ENCODE results near the gene LELP1. TPM values are rescaled to one million over a fixed set of nuclear protein-coding genes. Genes with fewer than 3 reads are reported as not detected.

LELP1 gene
- total and polyA plus RNA-seq, 2 donors (not counting 3 experiments of a cell fraction or from before 2014, with no cell fraction given) = not detected

- no peaks in the 10 kb centered on the region for H3K79me2 ChIP-seq (ENCODE audit: control insufficient read depth, insufficient read depth, low read length)
- H3K4me1 ChIP-seq (ENCODE audit: control insufficient read depth, extremely low read depth, insufficient read depth, low read length) = no peaks in the 10 kb centered on the region
- no peak overlapping the region for H3K9ac ChIP-seq (replicated peaks; ENCODE audit: extremely low read depth, insufficient read depth, low read length)
- intact Hi-C loops (cut with micrococcal nuclease) = no loop called here
- H3K4me2 ChIP-seq (ENCODE audit: insufficient read depth, low read length) = no peak overlapping the region
- TF ChIP-seq FOS (IDR thresholded peaks at IDR 0.05; ENCODE audit: borderline replicate concordance, insufficient read depth, low read length) (no peak), POLR2AphosphoS5 (IDR thresholded peaks at IDR 0.05; ENCODE audit: insufficient read depth, low read depth, low read length) (no peak), EZH2 (IDR thresholded peaks at IDR 0.05; ENCODE audit: borderline replicate concordance, low read depth, low read length, severe bottlenecking) (no peak)
- TF ChIP-seq, protein P1, sequence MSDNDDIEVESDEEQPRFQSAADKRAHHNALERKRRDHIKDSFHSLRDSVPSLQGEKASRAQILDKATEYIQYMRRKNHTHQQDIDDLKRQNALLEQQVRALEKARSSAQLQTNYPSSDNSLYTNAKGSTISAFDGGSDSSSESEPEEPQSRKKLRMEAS (IDR thresholded peaks at IDR 0.05; ENCODE audit: insufficient read depth, insufficient read length) = no peak
- no peak for DNase-seq (ENCODE audit: low read depth, low spot score)
- CTCF ChIA-PET = no interaction called here
- FAIRE-seq = no peak
- H3K36me3 ChIP-seq (ENCODE audit: control insufficient read depth in 2 of 2, extremely low read depth in 1 of 2, insufficient read depth in 2 of 2, low read length in 2 of 2) = no peaks in the 10 kb centered on the region
- H3K27me3 ChIP-seq (ENCODE audit: control insufficient read depth in 2 of 2, insufficient read depth in 2 of 2, low read length in 2 of 2) = no peaks in the 10 kb centered on the region
- no peaks in the 10 kb centered on the region for H3K9me3 ChIP-seq (replicated peaks; ENCODE audit: control insufficient read depth, insufficient read depth, low read length)
- no peaks in the 10 kb centered on the region for H4K20me1 ChIP-seq (replicated peaks; ENCODE audit: control insufficient read depth, extremely low read depth, insufficient read depth, low read length)
- no peaks in the 10 kb centered on the region for H3K9me1 ChIP-seq (replicated peaks; ENCODE audit: control insufficient read depth, extremely low read depth, insufficient read depth, low read length)
- no TSS peak for BruUV-seq (replicated peaks)
- dilution Hi-C loops (cut with MboI; ENCODE audit: extremely low pct_ligation_motif_present, low sequenced_read_pairs) = no loop called here
- POLR2A ChIA-PET = no interaction called here
- no peak overlapping the region for H3K27ac ChIP-seq (ENCODE audit: insufficient read depth, low read depth, low read length)
- no peak overlapping the region for H2AFZ ChIP-seq (ENCODE audit: low read depth, low read length)
- H3K4me3 ChIP-seq (replicated peaks in 1 of 3; ENCODE audit: insufficient read depth in 1 of 3, low read depth in 1 of 3, low read length in 3 of 3) = no peak overlapping the region
Measured at GRCh38 chr1:153168686-153169085, 34.5 kb upstream of the LELP1 start.

DNA sequence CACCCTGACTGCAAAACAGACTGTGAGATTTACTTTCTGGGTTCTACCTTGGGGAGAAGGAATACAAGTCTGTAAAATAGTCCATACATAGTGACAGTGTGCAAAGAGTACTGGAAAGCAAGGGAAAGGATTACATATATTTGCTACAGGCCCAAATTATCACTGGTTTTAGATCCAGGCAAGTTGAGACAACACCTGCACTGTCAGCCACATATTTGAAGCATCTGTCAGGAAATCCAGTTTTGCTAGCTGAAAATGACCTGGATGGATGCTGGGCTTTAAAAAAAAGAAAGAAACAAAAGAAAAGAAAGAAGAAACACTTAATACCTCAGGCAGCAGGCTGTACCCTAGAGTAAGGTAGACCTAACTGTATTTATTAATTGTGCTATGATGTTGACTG, 28.6 kb upstream of the LELP1 start:
- intact Hi-C loops (cut with micrococcal nuclease) (no loop called here), dilution Hi-C loops (cut with MboI; ENCODE audit: extremely low pct_ligation_motif_present, low sequenced_read_pairs) (no loop called here)
- Histone ChIP-seq H3K4me2 (ENCODE audit: insufficient read depth, low read length) (no peak overlapping the region), H2AFZ (ENCODE audit: low read depth, low read length) (no peak overlapping the region), H3K9me3 (replicated peaks; ENCODE audit: control insufficient read depth, insufficient read depth, low read length) (no peaks in the 10 kb centered on the region), H3K27ac (ENCODE audit: insufficient read depth, low read depth, low read length) (no peak overlapping the region), H3K9me1 (replicated peaks; ENCODE audit: control insufficient read depth, extremely low read depth, insufficient read depth, low read length) (no peaks in the 10 kb centered on the region), H3K4me1 (ENCODE audit: control insufficient read depth, extremely low read depth, insufficient read depth, low read length) (no peaks in the 10 kb centered on the region), H3K27me3 (ENCODE audit: control insufficient read depth in 2 of 2, insufficient read depth in 2 of 2, low read length in 2 of 2) (no peaks in the 10 kb centered on the region), H3K4me3 (replicated peaks in 1 of 3; ENCODE audit: insufficient read depth in 1 of 3, low read depth in 1 of 3, low read length in 3 of 3) (no peak overlapping the region), H3K79me2 (ENCODE audit: control insufficient read depth, insufficient read depth, low read length) (no peaks in the 10 kb centered on the region), H4K20me1 (replicated peaks; ENCODE audit: control insufficient read depth, extremely low read depth, insufficient read depth, low read length) (no peaks in the 10 kb centered on the region), H3K9ac (replicated peaks; ENCODE audit: extremely low read depth, insufficient read depth, low read length) (no peak overlapping the region), H3K36me3 (ENCODE audit: control insufficient read depth in 2 of 2, extremely low read depth in 1 of 2, insufficient read depth in 2 of 2, low read length in 2 of 2) (no peaks in the 10 kb centered on the region)
- DNase-seq (ENCODE audit: low read depth, low spot score) (no peak), FAIRE-seq (no peak)
- ChIA-PET POLR2A (no interaction called here), CTCF (no interaction called here)
- TF ChIP-seq GATA2 (IDR thresholded peaks at IDR 0.05; ENCODE audit: insufficient read depth, insufficient read length, low read depth, low read length) = no peak
- no peak for TF ChIP-seq POLR2AphosphoS5 (IDR thresholded peaks at IDR 0.05; ENCODE audit: insufficient read depth, low read depth, low read length)
- TF ChIP-seq MYC (IDR thresholded peaks at IDR 0.05; ENCODE audit: low read depth, low read length) = no peak
- TF ChIP-seq FOS (IDR thresholded peaks at IDR 0.05; ENCODE audit: borderline replicate concordance, insufficient read depth, low read length) = no peak
- TF ChIP-seq, protein P2, sequence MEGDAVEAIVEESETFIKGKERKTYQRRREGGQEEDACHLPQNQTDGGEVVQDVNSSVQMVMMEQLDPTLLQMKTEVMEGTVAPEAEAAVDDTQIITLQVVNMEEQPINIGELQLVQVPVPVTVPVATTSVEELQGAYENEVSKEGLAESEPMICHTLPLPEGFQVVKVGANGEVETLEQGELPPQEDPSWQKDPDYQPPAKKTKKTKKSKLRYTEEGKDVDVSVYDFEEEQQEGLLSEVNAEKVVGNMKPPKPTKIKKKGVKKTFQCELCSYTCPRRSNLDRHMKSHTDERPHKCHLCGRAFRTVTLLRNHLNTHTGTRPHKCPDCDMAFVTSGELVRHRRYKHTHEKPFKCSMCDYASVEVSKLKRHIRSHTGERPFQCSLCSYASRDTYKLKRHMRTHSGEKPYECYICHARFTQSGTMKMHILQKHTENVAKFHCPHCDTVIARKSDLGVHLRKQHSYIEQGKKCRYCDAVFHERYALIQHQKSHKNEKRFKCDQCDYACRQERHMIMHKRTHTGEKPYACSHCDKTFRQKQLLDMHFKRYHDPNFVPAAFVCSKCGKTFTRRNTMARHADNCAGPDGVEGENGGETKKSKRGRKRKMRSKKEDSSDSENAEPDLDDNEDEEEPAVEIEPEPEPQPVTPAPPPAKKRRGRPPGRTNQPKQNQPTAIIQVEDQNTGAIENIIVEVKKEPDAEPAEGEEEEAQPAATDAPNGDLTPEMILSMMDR (IDR thresholded peaks at IDR 0.05; ENCODE audit: extremely low read depth in 1 of 2, insufficient read depth in 1 of 2, low read depth in 1 of 2, low read length in 2 of 2) = no peak
- no peak for TF ChIP-seq EZH2 (IDR thresholded peaks at IDR 0.05; ENCODE audit: borderline replicate concordance, low read depth, low read length, severe bottlenecking)
- TF ChIP-seq, protein P1 (IDR thresholded peaks at IDR 0.05; ENCODE audit: insufficient read depth, insufficient read length) = no peak
- no peak for TF ChIP-seq JUN (IDR thresholded peaks at IDR 0.05; ENCODE audit: borderline replicate concordance, insufficient read depth, insufficient read length, low read depth)
- TF ChIP-seq POLR2A (IDR thresholded peaks at IDR 0.05; ENCODE audit: low read depth, low read length) = no peak
- BruUV-seq (replicated peaks) = no TSS peak

Measured in endothelial cell of umbilical vein (primary cell).